Measurements from ENCODE around the gene CLDN5.

DNA sequence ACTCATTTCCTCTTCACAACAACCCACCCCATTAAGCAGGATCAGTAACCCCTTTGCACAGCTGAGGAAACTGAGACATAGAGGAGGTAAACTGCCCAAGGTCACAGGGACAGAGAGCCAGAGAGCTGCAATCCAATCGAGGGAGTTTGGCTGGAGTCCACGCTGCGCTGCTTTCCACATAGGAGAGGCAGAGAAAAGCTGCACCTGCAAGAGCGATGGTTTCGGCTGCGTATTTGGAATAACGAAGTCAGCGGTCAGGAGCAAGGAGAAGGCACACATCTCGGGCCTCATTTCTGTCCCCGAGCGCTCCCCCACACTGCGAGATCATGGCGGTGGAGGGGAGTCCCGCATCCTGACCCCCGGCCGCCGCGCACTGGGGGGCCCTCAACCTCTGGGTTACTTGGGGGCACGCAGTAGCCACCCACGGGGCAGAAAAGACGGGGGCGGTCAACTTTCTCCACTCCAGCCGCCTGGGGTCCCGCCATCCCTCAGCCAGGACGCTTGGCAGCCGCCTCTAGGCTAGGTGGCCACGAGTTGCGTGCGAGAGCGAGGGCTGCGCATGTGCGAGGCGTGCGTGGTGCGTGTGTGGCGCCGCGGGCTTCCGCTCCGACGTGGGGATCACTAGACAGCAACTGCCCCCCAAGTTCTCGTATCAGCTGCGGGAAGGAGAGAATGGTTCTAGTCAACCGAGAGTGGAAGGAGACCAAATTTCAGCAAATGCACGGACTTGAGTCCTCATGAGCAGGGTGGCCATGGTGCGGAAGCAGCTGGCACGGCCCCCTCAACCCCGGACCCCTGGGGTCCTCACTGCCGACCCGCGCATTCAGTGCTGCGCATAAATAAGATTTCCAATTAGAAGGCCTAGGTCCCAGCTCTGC, 42.3 kb upstream of the CLDN5 start:
- TF ChIP-seq, protein P1, sequence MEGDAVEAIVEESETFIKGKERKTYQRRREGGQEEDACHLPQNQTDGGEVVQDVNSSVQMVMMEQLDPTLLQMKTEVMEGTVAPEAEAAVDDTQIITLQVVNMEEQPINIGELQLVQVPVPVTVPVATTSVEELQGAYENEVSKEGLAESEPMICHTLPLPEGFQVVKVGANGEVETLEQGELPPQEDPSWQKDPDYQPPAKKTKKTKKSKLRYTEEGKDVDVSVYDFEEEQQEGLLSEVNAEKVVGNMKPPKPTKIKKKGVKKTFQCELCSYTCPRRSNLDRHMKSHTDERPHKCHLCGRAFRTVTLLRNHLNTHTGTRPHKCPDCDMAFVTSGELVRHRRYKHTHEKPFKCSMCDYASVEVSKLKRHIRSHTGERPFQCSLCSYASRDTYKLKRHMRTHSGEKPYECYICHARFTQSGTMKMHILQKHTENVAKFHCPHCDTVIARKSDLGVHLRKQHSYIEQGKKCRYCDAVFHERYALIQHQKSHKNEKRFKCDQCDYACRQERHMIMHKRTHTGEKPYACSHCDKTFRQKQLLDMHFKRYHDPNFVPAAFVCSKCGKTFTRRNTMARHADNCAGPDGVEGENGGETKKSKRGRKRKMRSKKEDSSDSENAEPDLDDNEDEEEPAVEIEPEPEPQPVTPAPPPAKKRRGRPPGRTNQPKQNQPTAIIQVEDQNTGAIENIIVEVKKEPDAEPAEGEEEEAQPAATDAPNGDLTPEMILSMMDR (IDR thresholded peaks at IDR 0.05) = no peak
- no peak for TF ChIP-seq POLR2A (IDR thresholded peaks at IDR 0.05)

Measured in tibial nerve (tissue), 3 donors.